ENCODE data around the gene ARHGAP18. TPM values are rescaled to one million over a fixed set of nuclear protein-coding genes. Genes with fewer than 3 reads are reported as not detected.

ARHGAP18 gene
- total RNA-seq, 1 donor from 2014 or later: 24.5 TPM

DNA sequence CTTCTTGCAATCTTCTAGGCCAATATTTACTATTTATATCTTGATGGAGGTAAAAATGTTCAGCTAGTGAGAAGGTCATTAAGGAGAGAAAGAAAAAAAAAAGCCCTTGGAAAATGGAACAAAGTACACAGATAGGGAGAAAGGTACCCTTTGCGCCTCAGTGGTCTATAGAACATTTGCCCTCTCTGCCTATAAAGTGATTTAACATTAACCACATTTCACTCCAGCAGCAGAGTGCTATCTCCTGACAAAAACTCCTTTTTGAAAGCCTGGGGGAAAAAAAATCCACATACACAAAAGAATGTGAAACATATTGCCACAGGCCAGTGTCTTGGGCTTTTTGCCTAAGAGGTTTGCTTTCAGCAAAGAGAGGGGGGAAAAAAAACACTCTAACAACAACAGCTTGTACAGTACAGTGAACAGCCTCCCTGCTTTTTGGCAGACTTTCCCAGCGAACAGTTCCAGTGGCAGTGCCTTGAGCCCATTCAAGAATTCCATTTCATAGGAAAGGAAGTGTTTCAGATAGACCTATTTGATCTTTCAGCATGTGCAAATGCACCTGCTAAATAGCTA is 695 bp downstream of the ARHGAP18 start:
- TF ChIP-seq CTCF (conservative IDR thresholded peaks at IDR 0.05; ENCODE audit: low read depth, low read length): no peak
- no peak for DNase-seq (ENCODE audit: low read depth)
- H3K4me3 ChIP-seq (ENCODE audit: low read depth, low read length): peak overlapping the region; percentile 77

- peak overlapping the region; percentile 77 for H3K4me3 ChIP-seq (ENCODE audit: low read depth, low read length)
- no peak for DNase-seq (ENCODE audit: low read depth)
- TF ChIP-seq CTCF (conservative IDR thresholded peaks at IDR 0.05; ENCODE audit: low read depth, low read length): no peak
Observed at GRCh38 chr6:129708496-129709195, 1.3 kb downstream of the ARHGAP18 start.

- H3K4me3 ChIP-seq (ENCODE audit: low read depth, low read length): peak overlapping the region; percentile 77
- TF ChIP-seq CTCF (conservative IDR thresholded peaks at IDR 0.05; ENCODE audit: low read depth, low read length): no peak
- DNase-seq (ENCODE audit: low read depth): no peak
Observed at GRCh38 chr6:129707882-129708495, 2.0 kb downstream of the ARHGAP18 start.

DNA sequence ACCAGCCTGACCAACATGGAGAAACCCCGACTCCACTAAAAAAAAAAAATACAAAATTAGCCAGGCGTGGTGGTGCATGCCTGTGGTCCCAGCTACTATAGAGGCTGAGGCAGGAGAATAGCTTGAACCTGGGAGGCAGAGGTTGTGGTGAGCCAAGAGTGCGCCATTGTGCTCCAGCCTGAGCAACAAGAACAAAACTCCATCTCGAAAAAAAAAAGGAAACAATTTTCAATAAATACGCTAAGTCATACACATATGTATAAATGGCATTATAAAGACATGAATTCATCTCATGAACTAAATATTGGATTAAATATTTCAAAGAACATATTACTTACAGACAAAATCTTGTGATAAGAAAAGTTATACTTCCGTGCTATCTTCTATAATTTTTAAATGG is 2.9 kb downstream of the ARHGAP18 start:
- no peak overlapping the region for H3K4me3 ChIP-seq (ENCODE audit: low read depth, low read length)
- DNase-seq (ENCODE audit: low read depth): no peak
- no peak for TF ChIP-seq CTCF (conservative IDR thresholded peaks at IDR 0.05; ENCODE audit: low read depth, low read length)

GRCh38 chr6:129705212-129705611 is 4.8 kb downstream of the ARHGAP18 start:
- no peak for DNase-seq (ENCODE audit: low read depth)
- no peak for TF ChIP-seq CTCF (conservative IDR thresholded peaks at IDR 0.05; ENCODE audit: low read depth, low read length)
- H3K4me3 ChIP-seq (ENCODE audit: low read depth, low read length): no peak overlapping the region

- DNase-seq (ENCODE audit: low read depth): no peak
- no peak overlapping the region for H3K4me3 ChIP-seq (ENCODE audit: low read depth, low read length)
- TF ChIP-seq CTCF (conservative IDR thresholded peaks at IDR 0.05; ENCODE audit: low read depth, low read length): no peak
Observed at GRCh38 chr6:129704708-129705107, 5.3 kb downstream of the ARHGAP18 start.

Measured in epithelial cell of proximal tubule (primary cell).